Activated T-helper 2 cell treated with anti-CD3 and anti-CD28 coated beads, Interferon-gamma antibody, Interleukin-2, Interleukin-4, amounts not matched to agents 10 μg/mL and 5 μg/mL and 100 μg/mL, durations not matched to agents 14 hours and 24 hours and 36 hours (primary cell): ENCODE measurements around the gene SLC2A1. TPM values are rescaled to one million over a fixed set of nuclear protein-coding genes. Genes with fewer than 3 reads are reported as not detected.

ENCODE experiments used
- total RNA-seq: library from RNA; stranded (reverse); gene quantifications from 2 replicates; pipeline ENCODE4 v1.2.3, GENCODE V29; 2022

The SLC2A1 gene
- total RNA-seq, 1 donor from 2014 or later = 155 TPM

Other genes with a start within 250 kb of the SLC2A1 start
- not detected in 2 replicates for gene CLDN19, start 218.6 kb downstream of the SLC2A1 start, total RNA-seq
- gene P3H1, start 191.8 kb downstream of the SLC2A1 start, total RNA-seq = 47.9 and 56.7 TPM in 2 replicates
- gene C1orf50, start 191.6 kb downstream of the SLC2A1 start, total RNA-seq = 6.9 and 10.3 TPM in 2 replicates
- gene TMEM269, start 173.9 kb downstream of the SLC2A1 start, total RNA-seq = 0.16 and 0.39 TPM in 2 replicates
- gene ERMAP, start 141.7 kb downstream of the SLC2A1 start, total RNA-seq = 3.1 and 4.8 TPM in 2 replicates
- gene SVBP, start 141.5 kb downstream of the SLC2A1 start, total RNA-seq = 11.4 and 12.3 TPM in 2 replicates
- gene ZNF691, start 112.3 kb downstream of the SLC2A1 start, total RNA-seq = 8.4 and 9.6 TPM in 2 replicates
- gene EBNA1BP2, start 213.4 kb upstream of the SLC2A1 start, total RNA-seq = 102 and 104 TPM in 2 replicates
- 0.11 and 0.16 TPM in 2 replicates for gene CFAP57, start 213.5 kb upstream of the SLC2A1 start, total RNA-seq